ENCODE measurements around the gene LCE1B. TPM values are rescaled to one million over a fixed set of nuclear protein-coding genes. Genes with fewer than 3 reads are reported as not detected.

The LCE1B gene
- total RNA-seq, 1 donor from 2014 or later: not detected

DNA sequence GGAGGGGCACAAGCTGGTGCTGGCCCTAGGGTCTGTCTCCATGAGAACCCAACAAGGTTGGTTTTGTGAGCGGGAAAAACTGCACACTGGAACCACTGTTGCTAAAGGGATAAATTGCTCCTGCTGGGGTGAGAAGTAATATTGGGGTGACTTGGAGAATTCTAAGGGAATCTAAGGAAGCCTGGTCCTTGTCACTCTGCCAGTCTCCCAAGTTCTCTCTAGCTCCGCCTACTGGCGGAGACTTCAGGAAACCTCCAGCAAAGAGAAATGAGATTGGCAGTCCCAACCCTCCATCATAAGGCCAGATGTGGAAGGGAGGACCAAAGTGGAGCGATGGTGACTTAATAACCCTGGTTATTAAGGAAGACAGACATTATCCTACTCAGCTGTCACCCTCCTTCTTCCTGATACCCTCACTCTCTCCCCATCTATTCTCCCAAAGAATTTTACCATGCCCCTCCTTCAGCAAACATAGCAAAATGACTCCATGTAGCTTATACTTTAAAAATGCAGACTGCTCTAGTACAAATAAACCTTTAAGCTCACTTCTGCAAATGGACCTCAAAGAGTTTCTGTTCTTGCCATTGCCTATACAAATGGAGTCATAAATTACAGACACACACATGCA, 34.1 kb upstream of the LCE1B start:
- TF ChIP-seq, protein P1, sequence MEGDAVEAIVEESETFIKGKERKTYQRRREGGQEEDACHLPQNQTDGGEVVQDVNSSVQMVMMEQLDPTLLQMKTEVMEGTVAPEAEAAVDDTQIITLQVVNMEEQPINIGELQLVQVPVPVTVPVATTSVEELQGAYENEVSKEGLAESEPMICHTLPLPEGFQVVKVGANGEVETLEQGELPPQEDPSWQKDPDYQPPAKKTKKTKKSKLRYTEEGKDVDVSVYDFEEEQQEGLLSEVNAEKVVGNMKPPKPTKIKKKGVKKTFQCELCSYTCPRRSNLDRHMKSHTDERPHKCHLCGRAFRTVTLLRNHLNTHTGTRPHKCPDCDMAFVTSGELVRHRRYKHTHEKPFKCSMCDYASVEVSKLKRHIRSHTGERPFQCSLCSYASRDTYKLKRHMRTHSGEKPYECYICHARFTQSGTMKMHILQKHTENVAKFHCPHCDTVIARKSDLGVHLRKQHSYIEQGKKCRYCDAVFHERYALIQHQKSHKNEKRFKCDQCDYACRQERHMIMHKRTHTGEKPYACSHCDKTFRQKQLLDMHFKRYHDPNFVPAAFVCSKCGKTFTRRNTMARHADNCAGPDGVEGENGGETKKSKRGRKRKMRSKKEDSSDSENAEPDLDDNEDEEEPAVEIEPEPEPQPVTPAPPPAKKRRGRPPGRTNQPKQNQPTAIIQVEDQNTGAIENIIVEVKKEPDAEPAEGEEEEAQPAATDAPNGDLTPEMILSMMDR (IDR thresholded peaks at IDR 0.05): no peak
- Mint-ChIP-seq H3K4me3 (ENCODE audit: unreplicated experiment) (no peak overlapping the region), H3K27ac (ENCODE audit: unreplicated experiment) (no peak overlapping the region), H3K36me3 (ENCODE audit: unreplicated experiment) (no peaks in the 10 kb centered on the region), H3K4me1 (ENCODE audit: unreplicated experiment) (no peaks in the 10 kb centered on the region), H3K27me3 (ENCODE audit: unreplicated experiment) (no peaks in the 10 kb centered on the region), H3K9me3 (ENCODE audit: unreplicated experiment) (peaks cover 7% of the 10 kb centered on the region)
- no peak for DNase-seq (ENCODE audit: extremely low spot score, unreplicated experiment)

DNA sequence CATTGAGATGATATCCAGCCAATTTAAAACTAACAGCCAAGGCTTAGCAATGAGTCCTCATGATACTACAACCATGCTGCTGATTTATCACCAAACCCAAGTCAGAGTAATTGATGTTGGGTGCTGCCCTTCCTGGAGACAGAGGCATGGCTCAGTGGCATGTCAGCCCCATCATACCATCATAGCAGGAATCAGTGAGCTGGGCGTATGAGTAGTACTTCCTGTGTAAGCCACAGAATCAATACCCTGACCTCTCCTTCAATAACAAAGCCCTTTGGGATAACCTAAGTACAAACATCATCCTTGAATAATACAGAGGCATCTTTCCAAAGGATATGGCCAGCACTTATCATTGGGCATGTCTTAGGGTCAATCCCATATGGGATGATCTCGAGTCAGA, 28.7 kb upstream of the LCE1B start:
- TF ChIP-seq, protein P1 (IDR thresholded peaks at IDR 0.05): no peak
- Mint-ChIP-seq H3K27ac (ENCODE audit: unreplicated experiment) (no peak overlapping the region), H3K27me3 (ENCODE audit: unreplicated experiment) (no peaks in the 10 kb centered on the region), H3K4me1 (ENCODE audit: unreplicated experiment) (no peaks in the 10 kb centered on the region), H3K36me3 (ENCODE audit: unreplicated experiment) (no peaks in the 10 kb centered on the region), H3K9me3 (ENCODE audit: unreplicated experiment) (no peaks in the 10 kb centered on the region), H3K4me3 (ENCODE audit: unreplicated experiment) (no peak overlapping the region)
- no peak for DNase-seq (ENCODE audit: extremely low spot score, unreplicated experiment)

DNA sequence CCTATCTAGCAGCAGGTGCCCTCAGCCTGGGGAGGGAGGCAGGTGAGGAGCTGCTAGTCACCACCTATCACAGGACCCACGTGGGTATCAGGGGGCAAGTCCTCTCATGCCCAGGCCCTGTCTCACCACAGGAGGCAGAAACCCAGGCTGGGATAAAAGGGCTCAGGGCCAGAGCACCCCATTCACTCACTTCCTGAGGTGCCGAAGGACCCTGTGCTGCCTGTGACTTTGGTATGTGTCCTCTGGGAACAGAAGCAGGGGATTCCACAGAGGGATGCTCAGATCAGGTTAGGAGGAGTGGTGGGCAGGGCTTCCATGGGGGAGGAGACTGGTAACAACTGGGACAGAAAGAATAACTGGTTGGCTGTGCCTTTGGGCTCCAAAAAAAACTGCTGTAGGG, 25.7 kb upstream of the LCE1B start, which contains the start of gene LCE1E:
Gene LCE1E, plus strand, starts transcription at position 181 of the 400 bp plus-strand sequence. CDS start 1,043 bp downstream, outside the sequence.
- Mint-ChIP-seq H3K4me3 (ENCODE audit: unreplicated experiment) (no peak within 1 kb of the TSS), H3K36me3 (ENCODE audit: unreplicated experiment) (no peaks in the 10 kb centered on the region), H3K27me3 (ENCODE audit: unreplicated experiment) (no peaks in the 10 kb centered on the region), H3K9me3 (ENCODE audit: unreplicated experiment) (no peaks in the 10 kb centered on the region), H3K4me1 (ENCODE audit: unreplicated experiment) (no peaks in the 10 kb centered on the region), H3K27ac (ENCODE audit: unreplicated experiment) (no peak within 1 kb of the TSS)
- DNase-seq (ENCODE audit: extremely low spot score, unreplicated experiment): no peak
- TF ChIP-seq, protein P1 (IDR thresholded peaks at IDR 0.05): no peak

DNA sequence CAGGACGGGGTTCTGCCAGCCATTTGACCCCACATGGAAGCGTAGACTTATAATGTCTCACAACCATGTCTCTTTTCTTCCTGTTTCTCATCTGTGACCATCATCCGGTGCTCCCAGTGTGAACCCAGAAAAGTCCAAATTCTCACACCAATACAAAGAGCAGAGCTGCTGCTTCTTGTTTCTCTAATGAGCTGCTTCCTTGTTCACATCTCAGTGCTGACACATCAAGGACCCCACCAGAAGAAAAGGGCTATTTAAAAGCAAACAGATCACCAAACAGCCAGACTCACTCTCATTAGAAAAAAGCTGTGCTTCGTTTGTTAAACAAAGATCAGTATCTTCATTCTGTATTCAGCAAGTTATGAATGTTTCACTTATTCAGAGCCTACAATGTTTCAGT, 16.1 kb upstream of the LCE1B start:
- H3K27me3 Mint-ChIP-seq (ENCODE audit: unreplicated experiment): no peaks in the 10 kb centered on the region
- H3K9me3 Mint-ChIP-seq (ENCODE audit: unreplicated experiment): no peaks in the 10 kb centered on the region
- no peaks in the 10 kb centered on the region for H3K36me3 Mint-ChIP-seq (ENCODE audit: unreplicated experiment)
- TF ChIP-seq, protein P1 (IDR thresholded peaks at IDR 0.05): no peak
- H3K4me1 Mint-ChIP-seq (ENCODE audit: unreplicated experiment): no peaks in the 10 kb centered on the region
- H3K4me3 Mint-ChIP-seq (ENCODE audit: unreplicated experiment): no peak overlapping the region
- DNase-seq (ENCODE audit: extremely low spot score, unreplicated experiment): no peak
- no peak overlapping the region for H3K27ac Mint-ChIP-seq (ENCODE audit: unreplicated experiment)

DNA sequence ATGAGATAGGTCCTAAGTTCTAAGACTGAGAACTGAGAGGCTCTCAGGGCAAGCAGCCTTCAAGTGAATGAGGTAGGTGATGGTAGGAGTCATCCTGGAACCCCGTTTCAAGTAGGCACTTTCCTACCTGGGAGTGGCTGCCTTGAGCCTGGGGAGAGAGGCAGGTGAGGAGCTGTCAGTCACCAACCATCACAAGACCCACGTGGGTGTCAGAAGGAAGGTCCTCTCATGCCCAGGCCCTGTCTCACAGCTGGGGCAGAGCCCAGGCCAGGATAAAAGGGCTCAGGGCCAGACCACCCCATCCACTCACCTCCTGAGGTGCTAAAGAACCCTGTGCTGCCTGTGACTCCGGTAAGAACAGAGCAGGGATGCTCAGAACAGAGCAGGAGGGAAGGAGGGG, 15.3 kb upstream of the LCE1B start, which contains the start of gene LCE1D:
Gene LCE1D, plus strand, starts transcription at position 301 of the 400 bp plus-strand sequence. CDS start 1,074 bp downstream, outside the sequence.
- TF ChIP-seq, protein P1 (IDR thresholded peaks at IDR 0.05): no peak
- Mint-ChIP-seq H3K36me3 (ENCODE audit: unreplicated experiment) (no peaks in the 10 kb centered on the region), H3K4me3 (ENCODE audit: unreplicated experiment) (no peak within 1 kb of the TSS), H3K4me1 (ENCODE audit: unreplicated experiment) (no peaks in the 10 kb centered on the region), H3K27ac (ENCODE audit: unreplicated experiment) (no peak within 1 kb of the TSS), H3K27me3 (ENCODE audit: unreplicated experiment) (no peaks in the 10 kb centered on the region), H3K9me3 (ENCODE audit: unreplicated experiment) (peaks cover 4% of the 10 kb centered on the region)
- no peak for DNase-seq (ENCODE audit: extremely low spot score, unreplicated experiment)
